Measurements from ENCODE around the gene PRG2. TPM values are rescaled to one million over a fixed set of nuclear protein-coding genes. Genes with fewer than 3 reads are reported as not detected.

PRG2 gene
- total RNA-seq, 4 donors from 2014 or later: 0.36 to 1.8 TPM; not detected in 2

- Histone ChIP-seq H3K9me3 (no peaks in the 10 kb centered on the region), H3K27me3 (no peaks in the 10 kb centered on the region), H3K4me1 (no peaks in the 10 kb centered on the region), H3K36me3 (no peaks in the 10 kb centered on the region), H3K27ac (no peak overlapping the region), H3K4me3 (no peak overlapping the region)
- DNase-seq (ENCODE audit: low spot score in 2 of 2): no peak
- TF ChIP-seq CTCF (IDR thresholded peaks at IDR 0.05) (no peak), POLR2AphosphoS5 (IDR thresholded peaks at IDR 0.05) (no peak), EP300 (IDR thresholded peaks at IDR 0.05) (no peak), POLR2A (IDR thresholded peaks at IDR 0.05) (no peak)
These were observed 19.5 kb downstream of the PRG2 start for GRCh38 chr11:57370941-57371340.

- Histone ChIP-seq H3K9me3 (no peaks in the 10 kb centered on the region), H3K36me3 (no peaks in the 10 kb centered on the region), H3K27ac (no peak overlapping the region), H3K4me1 (no peaks in the 10 kb centered on the region), H3K4me3 (no peak overlapping the region), H3K27me3 (no peaks in the 10 kb centered on the region)
- TF ChIP-seq POLR2AphosphoS5 (IDR thresholded peaks at IDR 0.05) (no peak), CTCF (IDR thresholded peaks at IDR 0.05) (no peak), EP300 (IDR thresholded peaks at IDR 0.05) (no peak)
- DNase-seq (ENCODE audit: low spot score in 2 of 2): no peak
- 88% methylated on average over 7 of the region's 7 CpGs for WGBS
These were observed 20.2 kb downstream of the PRG2 start for GRCh38 chr11:57370251-57370650.

- no peak for TF ChIP-seq POLR2A (IDR thresholded peaks at IDR 0.05)
- TF ChIP-seq EP300 (IDR thresholded peaks at IDR 0.05): no peak
- no peak for TF ChIP-seq CTCF (IDR thresholded peaks at IDR 0.05)
- no peak for TF ChIP-seq POLR2AphosphoS5 (IDR thresholded peaks at IDR 0.05)
- no peak for DNase-seq (ENCODE audit: low spot score in 2 of 2)
- H3K27ac ChIP-seq: no peak overlapping the region
- H3K4me3 ChIP-seq: no peak overlapping the region
- no peaks in the 10 kb centered on the region for H3K27me3 ChIP-seq
- 78% methylated on average over 5 of the region's 5 CpGs for WGBS
- no peaks in the 10 kb centered on the region for H3K4me1 ChIP-seq
- no peaks in the 10 kb centered on the region for H3K9me3 ChIP-seq
- H3K36me3 ChIP-seq: no peaks in the 10 kb centered on the region
These were observed 21.6 kb downstream of the PRG2 start for GRCh38 chr11:57368845-57369232.

- DNase-seq (ENCODE audit: low spot score in 2 of 2): no peak
- Histone ChIP-seq H3K4me1 (peaks cover 3% of the 10 kb centered on the region), H3K27ac (no peak overlapping the region), H3K9me3 (no peaks in the 10 kb centered on the region), H3K36me3 (no peaks in the 10 kb centered on the region), H3K4me3 (no peak overlapping the region), H3K27me3 (no peaks in the 10 kb centered on the region)
- WGBS: 59% methylated on average over 11 of the region's 19 CpGs
- TF ChIP-seq POLR2AphosphoS5 (IDR thresholded peaks at IDR 0.05): no peak
- TF ChIP-seq EP300 (IDR thresholded peaks at IDR 0.05): no peak
- no peak for TF ChIP-seq CTCF (IDR thresholded peaks at IDR 0.05)
- no peak for TF ChIP-seq POLR2A (IDR thresholded peaks at IDR 0.05)
These were observed 22.2 kb downstream of the PRG2 start for GRCh38 chr11:57368106-57368844.

- no peaks in the 10 kb centered on the region for H3K36me3 ChIP-seq
- H3K9me3 ChIP-seq: no peaks in the 10 kb centered on the region
- H3K4me1 ChIP-seq: peaks cover 3% of the 10 kb centered on the region
- no peaks in the 10 kb centered on the region for H3K27me3 ChIP-seq
- H3K27ac ChIP-seq: no peak overlapping the region
- TF ChIP-seq CTCF (IDR thresholded peaks at IDR 0.05) (no peak), POLR2A (IDR thresholded peaks at IDR 0.05) (no peak), EP300 (IDR thresholded peaks at IDR 0.05) (no peak), POLR2AphosphoS5 (IDR thresholded peaks at IDR 0.05) (no peak)
- H3K4me3 ChIP-seq: no peak overlapping the region
- WGBS: 87% methylated on average over 9 of the region's 9 CpGs
- no peak for DNase-seq (ENCODE audit: low spot score in 2 of 2)
These were observed 25.4 kb downstream of the PRG2 start for GRCh38 chr11:57364851-57365660.
